DMS79 (cell line): Measurements from ENCODE around the gene MICAL2.
A peak's percentile ranks its signal among the peaks of the same experiment; 100 is the strongest.

Experiments used
- DNase-seq: peaks from one replicate; lab custom pipeline; 2025; lab: John Stamatoyannopoulos, UW

MICAL2 gene

GRCh38 chr11:12271241-12271640, 160.9 kb downstream of the MICAL2 start:
- peak; percentile 30 for DNase-seq

GRCh38 chr11:12271826-12272366, 161.5 kb downstream of the MICAL2 start:
- no peak for DNase-seq

- no peak for DNase-seq
Measured at GRCh38 chr11:12272821-12273617, 162.6 kb downstream of the MICAL2 start.

GRCh38 chr11:12273618-12273995, 163.2 kb downstream of the MICAL2 start:
- DNase-seq: no peak

- DNase-seq: no peak
Measured at GRCh38 chr11:12274056-12274455, 163.7 kb downstream of the MICAL2 start.

GRCh38 chr11:12274558-12275197, 164.3 kb downstream of the MICAL2 start:
- DNase-seq: no peak

- DNase-seq: no peak
Measured at GRCh38 chr11:12275818-12276217, 165.4 kb downstream of the MICAL2 start.

- peak; percentile 99 for DNase-seq
Measured at GRCh38 chr11:12276356-12276755, 166.0 kb downstream of the MICAL2 start.

- DNase-seq: peak; percentile 80
Measured at GRCh38 chr11:12276831-12277475, 166.6 kb downstream of the MICAL2 start.

- no peak for DNase-seq
Measured at GRCh38 chr11:12278766-12279671, 168.6 kb downstream of the MICAL2 start.

- no peak for DNase-seq
Measured at GRCh38 chr11:12279672-12280108, 169.3 kb downstream of the MICAL2 start.

- DNase-seq: no peak
Measured at GRCh38 chr11:12280199-12280837, 169.9 kb downstream of the MICAL2 start.

- DNase-seq: no peak
Measured at GRCh38 chr11:12280838-12281565, 170.6 kb downstream of the MICAL2 start.

GRCh38 chr11:12281571-12282478, 171.4 kb downstream of the MICAL2 start:
- peak; percentile 43 for DNase-seq

- DNase-seq: no peak
Measured at GRCh38 chr11:12282676-12283075, 172.3 kb downstream of the MICAL2 start.

GRCh38 chr11:12284316-12285050, 174.1 kb downstream of the MICAL2 start:
- DNase-seq: no peak

GRCh38 chr11:12285106-12285505, 174.7 kb downstream of the MICAL2 start:
- no peak for DNase-seq

- no peak for DNase-seq
Measured at GRCh38 chr11:12285811-12286222, 175.4 kb downstream of the MICAL2 start.

GRCh38 chr11:12286606-12287005, 176.2 kb downstream of the MICAL2 start:
- DNase-seq: no peak
